ENCODE results near the gene SLC35F2. TPM values are rescaled to one million over a fixed set of nuclear protein-coding genes. Genes with fewer than 3 reads are reported as not detected.

SLC35F2 gene
- total and polyA plus RNA-seq, 2 of the 8 experiments (the other 6 are each of a cell fraction or from before 2014, with no cell fraction given): 15.1 to 29.7 TPM

GRCh38 chr11:107876141-107876540 lies 17.6 kb upstream of the SLC35F2 start (continued):
- TF ChIP-seq CTBP2 (IDR thresholded peaks at IDR 0.05; ENCODE audit: borderline replicate concordance, insufficient read depth, insufficient read length, low read length) (no peak), E2F6 (IDR thresholded peaks at IDR 0.05) (no peak)

All from H1 (cell line).